CD1c-positive myeloid dendritic cell (primary cell): ENCODE data around the gene TBC1D22A.

ENCODE experiments used
- DNase-seq: peaks from one replicate; pipeline ENCODE4 v3.0.0-alpha.2; 2016; ENCODE audit errors: extremely low spot score

Gene TBC1D22A

GRCh38 chr22:46753360-46753759 is 9.1 kb upstream of the TBC1D22A start:
- DNase-seq: no peak

DNA sequence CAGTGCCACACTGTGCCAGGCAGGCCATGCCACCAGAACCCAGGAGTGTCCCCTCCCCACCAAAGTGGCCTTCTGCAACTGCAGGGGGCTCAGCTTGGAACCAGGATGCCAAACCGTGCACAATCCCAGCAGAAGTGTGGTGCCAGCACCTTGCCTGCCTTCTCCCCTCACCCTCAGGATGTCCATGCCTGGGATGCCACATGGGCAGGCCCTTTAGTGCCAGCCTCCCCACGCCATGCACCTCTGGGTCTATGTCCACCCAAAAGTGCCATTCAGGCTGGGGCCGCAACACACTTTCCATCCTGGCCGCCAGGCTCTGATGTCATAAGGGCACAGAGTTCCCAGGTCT is 8.7 kb upstream of the TBC1D22A start:
- DNase-seq: no peak

DNA sequence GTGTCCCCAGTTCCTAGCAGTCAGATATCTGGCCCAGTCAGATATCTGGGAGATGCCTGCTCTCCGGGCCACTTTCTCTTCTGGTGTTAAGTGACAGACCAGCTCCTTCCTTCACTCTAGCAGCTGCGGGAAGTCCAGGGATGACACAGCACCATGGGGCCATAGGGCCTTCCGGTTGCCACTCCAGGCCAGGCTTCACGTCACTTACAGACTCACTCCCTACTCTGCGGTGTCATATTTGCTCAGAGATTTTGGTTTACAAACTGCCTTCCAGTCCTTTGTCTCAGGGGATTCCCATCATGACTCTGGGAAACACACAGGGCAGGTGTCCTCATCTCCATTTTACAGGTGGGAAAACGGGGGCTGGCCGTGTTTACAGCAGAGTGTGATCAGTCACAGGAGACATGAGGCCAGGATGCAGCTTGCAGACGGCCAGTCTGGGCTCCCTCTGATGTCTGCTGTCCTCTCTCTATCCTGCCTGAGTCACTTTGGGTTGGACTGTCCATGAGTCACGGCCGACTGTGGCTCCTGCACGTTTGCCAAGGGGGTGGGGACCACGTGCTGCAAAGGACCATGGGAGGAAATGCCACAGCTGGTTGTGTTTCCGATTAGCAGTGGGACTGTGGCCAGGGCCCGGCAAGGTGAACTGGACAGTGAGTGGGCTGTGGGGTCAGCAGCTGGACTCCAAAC is 8.2 kb upstream of the TBC1D22A start:
- peak; percentile 87 for DNase-seq

DNA sequence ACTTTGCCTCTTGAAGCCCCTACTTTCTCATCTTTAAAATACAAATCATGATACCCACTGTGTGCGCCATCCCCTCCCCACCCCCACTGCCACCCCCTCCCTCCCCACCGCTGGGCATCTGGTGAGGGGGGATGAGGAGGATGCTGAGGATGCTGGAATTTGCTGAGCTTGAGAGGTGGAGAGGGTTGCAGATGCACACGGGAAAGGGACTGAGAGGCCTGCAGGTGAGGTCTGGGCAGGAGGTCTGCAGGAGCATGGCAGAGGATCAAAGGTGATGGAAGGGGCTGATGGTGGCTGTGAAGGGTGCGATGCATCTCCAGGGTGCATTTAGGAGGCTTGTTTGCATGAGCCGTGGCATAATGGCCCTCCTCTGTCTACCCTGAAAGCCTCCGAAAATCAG is 7.6 kb upstream of the TBC1D22A start:
- no peak for DNase-seq

DNA sequence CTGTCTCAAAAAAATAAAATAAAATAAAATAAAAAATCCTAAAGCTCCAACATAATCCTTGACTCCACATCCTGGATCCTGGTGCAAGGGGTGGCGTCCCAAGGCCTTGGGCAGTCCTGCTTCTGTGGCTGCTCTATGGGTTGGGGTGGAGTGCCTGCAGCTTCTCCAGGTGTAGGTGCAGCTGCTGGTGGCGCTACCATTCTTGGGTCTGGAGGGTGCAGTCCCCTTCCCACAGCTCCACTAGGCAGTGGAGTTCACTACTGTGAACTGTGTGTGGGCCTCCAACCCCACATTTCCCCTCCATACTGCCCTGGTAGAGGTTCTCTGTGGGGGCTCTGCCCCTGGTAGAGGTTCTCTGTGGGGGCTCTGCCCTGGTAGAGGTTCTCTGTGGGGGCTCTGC is 6.9 kb upstream of the TBC1D22A start:
- DNase-seq: no peak

DNA sequence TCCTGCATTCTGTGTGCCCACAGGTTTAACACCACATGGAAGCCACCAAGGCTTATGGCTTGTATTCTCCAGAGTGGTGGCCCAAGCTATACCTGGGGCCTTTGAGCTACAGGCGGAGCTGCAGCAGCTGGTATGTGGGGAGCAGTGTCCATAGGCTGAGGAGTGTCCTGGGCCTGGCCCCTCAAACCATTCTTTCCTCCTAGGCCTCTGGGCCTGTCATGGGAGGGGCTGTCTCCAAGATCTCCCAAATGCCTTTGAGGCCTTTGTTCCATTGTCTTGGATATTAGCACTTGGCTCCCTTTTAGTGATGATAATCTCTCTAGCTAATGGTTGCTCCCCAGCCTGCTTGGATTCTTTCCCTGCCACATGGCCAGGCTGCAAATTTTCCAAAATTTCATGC is 6.4 kb upstream of the TBC1D22A start:
- DNase-seq: no peak

GRCh38 chr22:46757104-46757503 is 5.3 kb upstream of the TBC1D22A start:
- DNase-seq: no peak

GRCh38 chr22:46758121-46758520 is 4.3 kb upstream of the TBC1D22A start:
- DNase-seq: peak; percentile 54

DNA sequence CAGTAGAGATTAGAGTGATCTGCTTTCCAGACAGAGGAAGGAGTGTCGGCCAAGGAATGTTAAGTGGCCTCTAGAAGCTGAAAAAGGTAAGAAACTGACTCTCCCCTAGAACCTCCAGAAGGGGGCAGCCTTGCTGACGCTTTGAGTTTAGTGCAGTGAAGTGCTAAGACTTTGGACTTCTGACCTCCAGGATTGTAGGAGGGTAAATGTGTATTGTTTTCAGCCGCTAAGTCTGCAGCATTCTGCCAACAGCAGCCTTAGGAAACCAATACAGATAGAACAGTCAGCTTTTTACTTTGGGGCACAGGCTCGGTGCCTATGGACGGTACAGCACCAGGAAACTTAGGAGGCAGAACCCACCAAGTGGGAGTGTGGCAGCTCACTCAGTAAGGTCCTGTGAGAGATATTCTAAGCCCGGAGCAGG is 3.6 kb upstream of the TBC1D22A start:
- DNase-seq: peak; percentile 79

- DNase-seq: no peak
Measured at GRCh38 chr22:46761017-46761416, 1.4 kb upstream of the TBC1D22A start.

GRCh38 chr22:46761539-46762237 is 762 bp upstream of the TBC1D22A start:
- no peak for DNase-seq

DNA sequence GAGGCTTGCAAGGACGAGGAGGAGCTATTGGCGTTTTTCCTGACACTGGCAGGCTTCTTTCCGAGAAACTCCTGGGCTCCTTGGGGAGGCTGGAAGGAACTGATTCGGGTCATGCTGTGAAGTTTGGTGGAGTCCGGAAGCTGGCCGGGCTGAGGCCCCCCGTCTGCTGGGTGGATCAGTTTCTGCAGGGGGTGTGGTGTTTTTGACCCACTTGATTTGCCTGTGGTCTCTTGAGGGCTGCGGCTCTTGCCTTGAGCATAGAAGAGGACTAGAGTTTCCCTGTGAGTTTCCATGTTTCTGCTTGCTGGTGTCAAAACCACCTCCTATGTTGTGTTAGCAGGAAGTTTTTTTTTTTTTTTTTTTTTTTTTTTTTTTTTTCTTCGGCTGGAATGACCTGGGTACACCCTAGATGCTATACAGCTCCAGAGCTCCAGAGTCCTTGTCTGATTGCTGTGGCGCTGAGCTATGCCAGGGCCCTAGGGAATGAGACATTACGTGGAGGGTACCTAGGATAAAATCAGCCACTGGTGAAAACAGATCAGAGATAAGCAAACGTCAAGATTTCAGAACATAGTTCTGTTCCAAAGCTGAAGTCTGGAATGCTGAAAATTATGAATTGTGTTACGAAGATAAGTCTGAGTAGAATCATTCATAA is 728 bp downstream of the TBC1D22A start:
- DNase-seq: peak; percentile 39

- peak; percentile 70 for DNase-seq
Measured at GRCh38 chr22:46764140-46764680, 1.8 kb downstream of the TBC1D22A start.

DNA sequence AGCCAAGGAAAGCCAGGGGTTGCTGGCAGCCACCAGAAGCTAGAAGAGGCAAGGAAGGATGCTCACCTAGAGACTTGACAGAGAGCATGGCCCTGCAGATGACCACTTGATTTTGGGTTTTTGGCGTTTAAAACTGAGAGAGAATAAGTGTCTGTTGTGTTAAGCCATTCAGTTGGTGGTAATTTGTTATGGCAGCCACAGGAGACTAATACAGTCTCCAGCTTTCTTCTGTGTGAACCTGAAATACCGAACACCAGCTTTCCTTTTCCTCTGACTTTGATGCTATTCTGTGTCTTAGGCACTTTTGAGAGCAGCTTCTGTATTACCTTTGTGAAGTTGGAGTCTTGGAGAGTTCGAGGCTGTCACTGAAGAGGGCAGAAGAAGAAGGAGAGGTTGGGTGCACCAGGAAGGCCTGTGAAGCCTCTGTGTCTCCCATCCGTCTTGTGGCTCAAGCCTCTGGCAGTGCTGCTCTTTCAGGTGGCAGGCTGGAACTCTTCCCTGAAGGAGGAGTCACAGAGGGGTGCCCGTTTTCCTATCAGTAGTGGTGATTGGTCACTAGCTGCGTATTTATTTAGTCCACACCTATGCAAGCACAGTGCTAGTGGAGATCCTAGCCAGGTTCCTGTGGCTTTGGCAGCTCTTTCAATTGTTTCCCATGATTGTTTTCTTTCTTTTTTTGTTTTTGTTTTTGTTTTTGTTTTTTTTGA is 2.5 kb downstream of the TBC1D22A start:
- DNase-seq: no peak

DNA sequence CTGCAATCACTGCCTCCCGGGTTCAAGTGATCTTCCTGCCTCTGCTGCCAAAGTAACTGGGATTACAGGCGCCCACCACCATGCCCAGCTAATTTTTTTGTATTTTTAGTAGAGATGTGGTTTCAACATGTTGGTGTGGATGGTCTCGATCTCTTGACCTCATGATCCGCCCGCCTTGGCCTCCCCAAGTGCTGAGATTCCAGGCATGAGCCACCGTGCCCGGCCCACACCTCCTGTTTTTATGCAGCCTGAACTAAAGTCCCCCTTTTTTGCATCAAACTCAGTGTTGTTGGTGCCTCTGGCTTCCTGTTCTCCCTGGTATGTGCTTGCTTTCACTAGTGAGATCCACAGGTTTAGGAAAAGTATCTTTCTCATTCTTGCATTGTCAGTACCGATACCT is 4.2 kb downstream of the TBC1D22A start:
- DNase-seq: no peak

DNA sequence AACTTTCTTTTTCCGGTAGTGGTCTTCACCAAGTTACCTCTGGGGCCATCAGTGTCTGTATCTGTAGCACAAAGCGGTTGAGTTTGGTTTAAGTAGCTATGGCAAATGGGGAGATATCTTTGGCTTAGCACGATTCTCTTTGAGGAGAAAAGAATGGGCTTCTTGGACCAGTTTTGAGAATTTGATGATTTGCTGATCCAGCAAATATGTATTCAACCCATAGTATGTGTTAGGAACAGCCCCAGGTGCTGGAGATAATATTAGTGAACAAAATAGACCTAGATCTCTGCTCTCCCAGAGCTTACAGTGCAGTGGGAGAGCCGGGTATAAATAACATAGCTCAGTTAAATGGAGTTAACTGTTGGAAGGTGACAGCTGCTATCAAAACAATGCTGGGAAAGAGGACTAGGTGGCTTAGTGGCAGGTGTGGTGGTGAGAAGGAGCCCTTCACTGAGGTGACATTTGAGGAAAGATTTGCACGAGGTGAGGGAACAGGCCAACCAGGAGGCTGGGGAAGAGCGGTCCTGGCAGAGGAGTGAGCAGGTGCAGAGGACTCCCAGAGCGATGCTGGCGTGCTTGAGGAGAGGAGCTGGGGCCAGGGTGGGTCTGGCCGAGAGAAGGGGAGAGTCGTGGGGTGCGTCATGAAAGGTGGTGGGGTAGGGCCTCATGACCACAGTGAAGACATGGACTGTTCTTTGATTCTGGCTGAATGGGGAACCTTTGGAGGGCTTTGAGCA is 5.0 kb downstream of the TBC1D22A start:
- DNase-seq: no peak

DNA sequence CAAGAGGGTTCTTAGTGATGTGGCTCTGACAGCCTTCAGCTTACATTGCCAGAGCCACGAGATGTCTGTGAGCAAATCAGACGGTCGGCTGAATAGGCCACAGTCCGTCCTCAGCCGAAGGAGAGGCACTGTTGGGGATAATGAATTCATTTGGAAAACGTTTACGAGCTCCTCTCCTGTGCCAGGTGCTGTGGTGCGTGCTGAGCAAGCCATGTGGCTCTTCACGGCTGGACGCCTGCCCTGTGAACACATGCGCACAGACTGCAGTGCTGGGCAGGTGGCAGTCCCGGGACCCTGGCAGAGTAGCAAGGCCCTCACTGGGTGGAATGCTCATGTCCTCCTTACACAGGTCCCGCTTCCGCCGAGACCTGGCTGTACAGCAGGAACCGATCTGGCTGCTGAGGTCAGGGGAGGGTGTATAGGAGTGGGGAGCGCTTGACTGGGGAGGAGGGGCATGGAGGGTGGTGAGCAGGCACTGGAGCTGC is 6.8 kb downstream of the TBC1D22A start:
- no peak for DNase-seq

- DNase-seq: no peak
Measured at GRCh38 chr22:46769706-46770105, 7.3 kb downstream of the TBC1D22A start.

GRCh38 chr22:46770151-46770641 is 7.7 kb downstream of the TBC1D22A start:
- no peak for DNase-seq

- DNase-seq: peak; percentile 88
Measured at GRCh38 chr22:46770726-46771125, 8.3 kb downstream of the TBC1D22A start.

DNA sequence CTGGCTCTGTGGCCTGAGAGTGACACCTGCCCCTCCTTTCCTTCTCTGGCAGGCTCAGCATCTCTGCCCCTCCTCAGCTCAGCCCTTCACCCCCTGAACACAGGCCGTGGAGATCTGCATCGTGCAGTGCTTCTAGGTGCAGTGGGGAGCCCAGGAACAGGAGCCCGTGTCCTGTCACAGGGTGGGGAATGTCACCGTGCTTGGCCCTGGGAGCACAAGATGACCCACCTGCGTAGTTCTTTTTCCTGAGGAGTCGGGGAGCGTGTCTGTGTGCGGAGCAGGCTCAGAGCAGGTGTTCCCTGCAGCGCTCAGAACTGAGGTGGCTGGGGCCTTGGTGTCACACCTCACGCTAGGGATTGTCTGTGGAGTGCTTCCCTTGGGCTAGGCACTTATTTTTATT is 10.6 kb downstream of the TBC1D22A start:
- no peak for DNase-seq
